GM19463 (cell line): ENCODE results near the gene GABRQ.
A peak's percentile ranks its signal among the peaks of the same experiment; 100 is the strongest.
"Not testable (repeated sequence)": the region's sequence is repeated elsewhere in the genome, so short reads cannot be mapped to it uniquely, and the experiment has no call there.

ENCODE experiments used
- ATAC-seq: cut with Tn5 transposase; IDR thresholded peaks from one replicate; pipeline ENCODE4 v1.9.1; 2021; ENCODE audit warnings: mild to moderate bottlenecking, moderate library complexity; ENCODE audit not compliant: unreplicated experiment

GABRQ gene

DNA sequence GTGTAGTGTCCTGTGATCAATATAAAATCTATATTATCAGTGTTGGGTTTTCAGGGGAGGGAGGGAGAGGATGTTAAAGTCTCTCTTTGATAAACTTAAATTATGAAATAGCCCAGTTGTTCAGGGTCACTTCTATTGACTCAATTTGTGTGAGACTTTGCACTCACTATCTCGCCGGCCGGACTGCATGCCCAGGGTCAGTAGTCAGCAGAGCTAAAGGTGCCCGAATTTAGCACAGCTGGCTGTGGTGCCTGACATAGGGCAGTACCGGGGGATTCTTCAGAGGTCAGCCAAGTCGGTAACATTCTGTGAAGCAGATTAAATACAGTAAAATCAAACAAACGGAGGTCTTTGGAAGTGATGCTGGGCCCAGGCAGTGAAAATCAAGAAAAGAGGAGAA is 19.2 kb downstream of the GABRQ start:
- ATAC-seq, result no peak

DNA sequence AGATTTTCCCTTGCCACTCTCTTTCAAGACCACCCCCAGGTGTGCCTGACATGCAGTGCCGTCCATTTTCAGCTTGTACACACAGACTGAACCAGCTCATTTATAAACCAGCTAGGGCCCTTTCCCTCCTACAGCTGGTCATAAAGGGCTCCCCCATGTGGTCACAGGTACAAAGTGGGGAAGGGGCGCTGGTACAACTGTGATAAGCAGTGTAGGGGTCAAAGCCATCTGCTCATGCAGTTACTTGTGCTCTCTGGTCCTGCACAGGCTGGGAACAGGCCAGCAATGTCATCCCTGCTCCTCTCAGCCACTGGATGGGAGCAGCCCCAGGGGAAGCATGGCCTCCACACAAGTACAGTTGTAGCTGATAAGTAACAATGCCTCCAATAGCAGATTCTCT is 20.6 kb downstream of the GABRQ start:
- ATAC-seq, result no peak

DNA sequence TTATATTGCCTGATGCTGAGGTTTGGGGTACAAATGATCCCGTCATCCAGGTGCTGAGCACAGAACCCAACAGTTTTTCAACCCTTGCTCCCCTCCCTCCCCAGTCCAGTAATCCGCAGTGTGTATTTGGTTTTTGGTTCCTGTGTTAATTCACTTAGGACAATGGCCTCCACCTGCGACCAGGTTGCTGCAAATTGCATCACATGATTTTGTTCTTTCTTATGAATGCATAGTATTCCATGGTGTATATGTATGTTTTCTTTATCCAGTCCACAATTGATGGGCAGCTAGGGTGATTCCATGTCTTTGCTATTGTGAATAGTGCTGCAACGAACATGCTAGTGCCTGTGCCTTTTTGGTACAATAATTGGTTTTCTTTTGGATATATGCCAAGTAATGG is 25.4 kb downstream of the GABRQ start:
- no peak for ATAC-seq

DNA sequence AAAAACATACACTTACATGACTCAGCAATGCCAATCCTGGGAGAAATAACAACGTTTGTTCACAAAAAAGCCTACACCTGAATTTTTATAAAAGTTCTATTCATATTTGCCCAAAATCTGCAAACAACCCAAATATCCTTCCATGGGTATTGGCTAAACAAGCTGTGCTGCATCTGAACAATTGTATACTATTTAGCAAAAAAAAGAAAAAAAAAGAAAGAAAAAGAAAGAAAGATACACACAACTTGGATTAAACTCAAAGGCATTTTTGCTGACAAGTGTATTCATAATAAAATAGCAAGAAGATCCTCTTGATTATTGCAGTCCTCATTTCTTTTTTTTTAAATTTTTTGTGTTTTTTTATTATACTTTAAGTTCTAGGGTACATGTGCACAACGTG is 36.4 kb downstream of the GABRQ start:
- ATAC-seq, result no peak

DNA sequence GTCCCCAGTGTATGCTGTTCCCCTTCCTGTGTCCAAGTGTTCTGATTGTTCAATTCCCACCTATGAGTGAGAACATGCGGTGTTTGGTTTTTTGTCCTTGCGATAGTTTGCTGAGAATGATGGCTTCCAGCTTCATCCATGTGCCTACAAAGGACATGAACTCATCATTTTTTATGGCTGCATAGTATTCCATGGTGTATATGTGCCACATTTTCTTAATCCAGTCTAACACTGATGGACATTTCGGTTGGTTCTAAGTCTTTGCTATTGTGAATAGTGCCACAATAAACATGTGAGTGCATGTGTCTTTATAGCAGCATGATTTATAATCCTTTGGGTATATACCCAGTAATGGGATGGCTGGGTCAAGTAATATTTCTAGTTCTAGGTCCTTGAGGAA is 37.0 kb downstream of the GABRQ start:
- ATAC-seq, result not testable (repeated sequence)

DNA sequence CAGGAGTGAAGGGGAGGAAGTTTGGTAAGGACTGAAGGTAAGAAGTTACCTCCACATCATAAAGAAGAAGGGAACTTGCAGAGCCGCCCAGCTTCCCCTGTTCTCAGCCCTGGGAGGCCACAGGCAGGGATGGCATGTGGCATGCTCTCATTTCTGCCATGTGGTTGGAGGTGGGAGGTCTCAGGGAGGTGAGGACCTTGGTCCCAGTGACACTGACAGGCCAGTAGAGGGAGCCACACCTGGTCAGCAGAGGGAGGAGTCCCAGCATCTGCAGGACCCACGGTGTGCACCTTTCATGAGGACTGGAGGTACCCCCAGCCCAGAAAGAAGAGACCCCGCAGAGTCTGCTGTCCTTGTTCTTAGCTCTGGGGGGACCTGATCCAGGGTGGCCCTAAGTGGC is 43.3 kb downstream of the GABRQ start:
- peak; percentile 96 for ATAC-seq

DNA sequence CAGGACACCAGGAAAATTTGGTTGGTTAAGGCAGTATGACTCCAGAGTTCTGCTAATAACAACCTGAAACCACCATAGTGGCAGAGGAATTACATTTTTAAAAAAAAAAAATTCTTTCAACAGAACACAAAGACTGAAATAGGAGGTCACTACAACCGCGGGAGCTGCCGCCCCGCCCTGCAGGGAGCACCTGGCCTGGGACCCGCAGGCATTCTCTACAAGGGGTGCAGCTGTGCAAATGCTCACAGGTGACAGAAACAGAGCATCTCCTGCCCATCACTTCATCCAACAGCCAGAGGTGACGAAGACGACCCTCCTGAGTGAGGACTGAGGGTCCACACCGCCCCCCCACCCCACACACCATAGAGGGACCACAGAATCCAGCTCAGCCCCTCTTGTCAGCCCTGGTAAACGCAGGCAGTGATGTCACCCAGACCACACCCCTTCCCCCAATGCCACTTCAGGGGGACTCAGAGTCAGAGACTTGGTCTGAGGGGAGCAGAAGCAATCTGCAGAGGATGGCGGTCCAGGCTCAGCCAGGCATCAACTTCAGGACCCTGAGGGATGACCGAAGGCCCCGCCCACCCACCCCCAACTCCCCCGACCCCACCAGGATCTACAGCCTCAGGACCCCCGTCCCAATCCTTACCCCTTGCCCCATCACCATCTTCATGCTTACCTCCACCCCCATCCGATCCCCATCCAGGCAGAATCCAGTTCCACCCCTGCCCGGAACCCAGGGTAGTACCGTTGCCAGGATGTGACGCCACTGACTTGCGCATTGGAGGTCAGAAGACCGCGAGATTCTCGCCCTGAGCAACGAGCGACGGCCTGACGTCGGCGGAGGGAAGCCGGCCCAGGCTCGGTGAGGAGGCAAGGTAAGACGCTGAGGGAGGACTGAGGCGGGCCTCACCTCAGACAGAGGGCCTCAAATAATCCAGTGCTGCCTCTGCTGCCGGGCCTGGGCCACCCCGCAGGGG is 60.5 kb downstream of the GABRQ start, which contains the start of gene MAGEA3:
TSS of gene MAGEA3 (plus strand) at position 843 of the 980 bp plus-strand sequence. CDS start 2,039 bp downstream, outside the sequence.
- ATAC-seq, result not testable (repeated sequence)

DNA sequence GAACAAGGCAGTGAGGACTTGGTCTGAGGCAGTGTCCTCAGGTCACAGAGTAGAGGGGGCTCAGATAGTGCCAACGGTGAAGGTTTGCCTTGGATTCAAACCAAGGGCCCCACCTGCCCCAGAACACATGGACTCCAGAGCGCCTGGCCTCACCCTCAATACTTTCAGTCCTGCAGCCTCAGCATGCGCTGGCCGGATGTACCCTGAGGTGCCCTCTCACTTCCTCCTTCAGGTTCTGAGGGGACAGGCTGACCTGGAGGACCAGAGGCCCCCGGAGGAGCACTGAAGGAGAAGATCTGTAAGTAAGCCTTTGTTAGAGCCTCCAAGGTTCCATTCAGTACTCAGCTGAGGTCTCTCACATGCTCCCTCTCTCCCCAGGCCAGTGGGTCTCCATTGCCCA is 62.7 kb downstream of the GABRQ start:
- not testable (repeated sequence) for ATAC-seq

DNA sequence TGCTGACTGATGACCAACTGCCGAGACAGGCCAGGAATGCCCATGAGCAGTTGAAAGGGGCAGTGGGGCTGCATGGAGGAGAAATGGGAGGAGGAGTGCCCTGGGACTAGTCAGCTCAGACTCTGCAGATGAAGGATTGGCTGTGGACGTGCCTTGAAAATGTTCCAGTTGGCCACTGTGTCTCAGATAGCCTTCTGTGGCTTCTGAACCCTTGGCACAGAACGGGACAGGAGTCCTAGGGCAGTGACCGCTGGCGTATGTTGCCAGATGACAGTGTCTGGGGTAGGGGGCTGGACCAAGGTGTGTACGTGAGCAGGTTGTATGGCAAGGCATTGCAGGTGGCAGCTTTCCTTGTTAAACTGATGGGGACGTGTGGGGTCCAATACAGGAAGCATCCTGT is 68.8 kb downstream of the GABRQ start:
- not testable (repeated sequence) for ATAC-seq
